Activated CD4-positive, alpha-beta T cell treated with anti-CD3 and anti-CD28 coated beads for 48 hours (primary cell): ENCODE results near the gene GRP.
"Not testable (repeated sequence)": the region's sequence is repeated elsewhere in the genome, so short reads cannot be mapped to it uniquely, and the experiment has no call there.

ENCODE experiments used
- DNase-seq: peaks from one replicate; pipeline ENCODE4 v3.0.0-alpha.2; 2020

The GRP gene

GRCh38 chr18:59229701-59230443 lies 9.9 kb downstream of the GRP start:
- DNase-seq: peak; percentile 21

GRCh38 chr18:59231114-59231513 lies 11.2 kb downstream of the GRP start:
- no peak for DNase-seq

GRCh38 chr18:59231877-59232276 lies 11.9 kb downstream of the GRP start:
- DNase-seq: no peak

GRCh38 chr18:59232309-59233016 lies 12.5 kb downstream of the GRP start:
- no peak for DNase-seq

- no peak for DNase-seq
Observed at GRCh38 chr18:59233017-59233410, 13.1 kb downstream of the GRP start.

- DNase-seq: no peak
Observed at GRCh38 chr18:59238385-59238784, 18.4 kb downstream of the GRP start.

GRCh38 chr18:59239642-59240041 lies 19.7 kb downstream of the GRP start:
- DNase-seq: no peak

- DNase-seq: no peak
Observed at GRCh38 chr18:59242906-59243305, 22.9 kb downstream of the GRP start.

- DNase-seq: no peak
Observed at GRCh38 chr18:59246796-59247195, 26.8 kb downstream of the GRP start.

- peak; percentile 52 for DNase-seq
Observed at GRCh38 chr18:59249199-59249774, 29.3 kb downstream of the GRP start.

- not testable (repeated sequence) for DNase-seq
Observed at GRCh38 chr18:59255491-59255890, 35.5 kb downstream of the GRP start.

GRCh38 chr18:59261842-59262241 lies 41.9 kb downstream of the GRP start:
- not testable (repeated sequence) for DNase-seq

GRCh38 chr18:59262243-59262642 lies 42.3 kb downstream of the GRP start:
- not testable (repeated sequence) for DNase-seq

- DNase-seq: no peak
Observed at GRCh38 chr18:59263661-59264060, 43.7 kb downstream of the GRP start.

- DNase-seq: no peak
Observed at GRCh38 chr18:59264121-59264571, 44.2 kb downstream of the GRP start.

- no peak for DNase-seq
Observed at GRCh38 chr18:59264651-59265245, 44.8 kb downstream of the GRP start.

GRCh38 chr18:59265246-59265973 lies 45.5 kb downstream of the GRP start:
- peak; percentile 68 for DNase-seq

GRCh38 chr18:59265974-59266369 lies 46.0 kb downstream of the GRP start:
- DNase-seq: no peak

GRCh38 chr18:59266459-59266858 lies 46.5 kb downstream of the GRP start:
- DNase-seq: no peak

- DNase-seq: no peak
Observed at GRCh38 chr18:59266886-59267502, 47.0 kb downstream of the GRP start.

GRCh38 chr18:59267503-59268126 lies 47.7 kb downstream of the GRP start:
- DNase-seq: peak; percentile 35
